K562 (cell line): Measurements from ENCODE around the gene ABI3BP.

Experiments
- KLF1 ChIP-seq: fragments of 450-650 bp; IDR thresholded peaks from 2 replicates; pipeline ENCODE4 v1.6.1; 2016; ENCODE audit warnings: missing genetic modification characterization, missing compliant biosample characterization
- MAZ ChIP-seq, 2 experiments: fragments of 450-650 bp in 1 of 2; sonication (generic) in 1 of 2; formaldehyde crosslinking; IDR thresholded peaks in 1 of 2; conservative IDR thresholded peaks in 1 of 2; 2 replicates each; pipeline versions ENCODE4 v1.4.0 to v1.5.0; 2020; ENCODE audit warnings: mild to moderate bottlenecking in 1 of 2, missing genetic modification reagents in 1 of 2
- NFE2L1 ChIP-seq: fragments of 450-650 bp; IDR thresholded peaks from 2 replicates; pipeline ENCODE4 v1.6.1; 2016; ENCODE audit warnings: missing genetic modification characterization, low read depth, mild to moderate bottlenecking, missing compliant biosample characterization, moderate library complexity, borderline replicate concordance
- POLR2A ChIP-seq: fragments of 450-650 bp; conservative IDR thresholded peaks from 2 replicates; pipeline ENCODE4 v1.6.1; 2016
- TF ChIP-seq, protein P1 (sequence below), 3 experiments: IDR thresholded peaks in 2 of 3; conservative IDR thresholded peaks in 1 of 3; 2 replicates each; pipeline ENCODE4 v1.5.1; 2011 to 2012; ENCODE audit warnings: low read length in 3 of 3, mild to moderate bottlenecking in 3 of 3, control low read depth in 2 of 3, improper control_type of control experiment in 1 of 3, inconsistent platforms in 1 of 3, low read depth in 1 of 3, mixed read lengths in 1 of 3, moderate library complexity in 1 of 3; ENCODE audit not compliant: insufficient read depth in 2 of 3
- TF ChIP-seq, protein P2 (sequence below): fragments of 200-800 bp; sonication (Bioruptor generic); IDR thresholded peaks from 2 replicates; pipeline ENCODE4 v1.6.1; 2016; ENCODE audit warnings: missing genetic modification characterization, missing compliant biosample characterization
- TF ChIP-seq, protein P3 (sequence below): fragments of 250-450 bp; sonication (Bioruptor Pico); IDR thresholded peaks from 2 replicates; pipeline ENCODE4 v1.9.0; 2021; ENCODE audit warnings: mild to moderate bottlenecking, inconsistent platforms

DNA sequence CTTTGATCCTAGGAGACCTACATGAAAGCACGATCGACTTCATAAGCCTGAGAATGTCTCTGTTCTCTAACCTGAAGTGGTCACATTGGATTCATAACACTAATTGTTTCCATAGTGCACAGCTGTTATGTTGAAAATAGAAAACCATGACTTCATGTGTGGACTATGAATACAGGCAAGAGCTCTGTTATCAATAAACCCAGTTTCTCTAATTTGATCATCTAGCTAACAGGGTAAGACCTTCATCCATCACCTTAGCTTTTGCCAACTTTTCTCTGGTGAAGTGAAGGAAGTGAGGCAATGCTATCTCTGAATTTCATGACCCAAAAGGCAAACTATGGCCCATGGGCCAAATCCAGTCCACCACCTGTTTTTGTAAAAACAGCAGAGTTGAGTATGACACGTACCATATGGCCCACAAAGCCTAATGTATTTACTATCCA lies 27.2 kb downstream of the ABI3BP start:
- TF ChIP-seq, protein P1, sequence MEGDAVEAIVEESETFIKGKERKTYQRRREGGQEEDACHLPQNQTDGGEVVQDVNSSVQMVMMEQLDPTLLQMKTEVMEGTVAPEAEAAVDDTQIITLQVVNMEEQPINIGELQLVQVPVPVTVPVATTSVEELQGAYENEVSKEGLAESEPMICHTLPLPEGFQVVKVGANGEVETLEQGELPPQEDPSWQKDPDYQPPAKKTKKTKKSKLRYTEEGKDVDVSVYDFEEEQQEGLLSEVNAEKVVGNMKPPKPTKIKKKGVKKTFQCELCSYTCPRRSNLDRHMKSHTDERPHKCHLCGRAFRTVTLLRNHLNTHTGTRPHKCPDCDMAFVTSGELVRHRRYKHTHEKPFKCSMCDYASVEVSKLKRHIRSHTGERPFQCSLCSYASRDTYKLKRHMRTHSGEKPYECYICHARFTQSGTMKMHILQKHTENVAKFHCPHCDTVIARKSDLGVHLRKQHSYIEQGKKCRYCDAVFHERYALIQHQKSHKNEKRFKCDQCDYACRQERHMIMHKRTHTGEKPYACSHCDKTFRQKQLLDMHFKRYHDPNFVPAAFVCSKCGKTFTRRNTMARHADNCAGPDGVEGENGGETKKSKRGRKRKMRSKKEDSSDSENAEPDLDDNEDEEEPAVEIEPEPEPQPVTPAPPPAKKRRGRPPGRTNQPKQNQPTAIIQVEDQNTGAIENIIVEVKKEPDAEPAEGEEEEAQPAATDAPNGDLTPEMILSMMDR (IDR thresholded peaks at IDR 0.05 in 2 of 3, conservative IDR thresholded peaks at IDR 0.05 in 1 of 3; ENCODE audit: insufficient read depth in 2 of 3, low read depth in 1 of 3, low read length in 3 of 3) = no peak
- TF ChIP-seq, protein P2, sequence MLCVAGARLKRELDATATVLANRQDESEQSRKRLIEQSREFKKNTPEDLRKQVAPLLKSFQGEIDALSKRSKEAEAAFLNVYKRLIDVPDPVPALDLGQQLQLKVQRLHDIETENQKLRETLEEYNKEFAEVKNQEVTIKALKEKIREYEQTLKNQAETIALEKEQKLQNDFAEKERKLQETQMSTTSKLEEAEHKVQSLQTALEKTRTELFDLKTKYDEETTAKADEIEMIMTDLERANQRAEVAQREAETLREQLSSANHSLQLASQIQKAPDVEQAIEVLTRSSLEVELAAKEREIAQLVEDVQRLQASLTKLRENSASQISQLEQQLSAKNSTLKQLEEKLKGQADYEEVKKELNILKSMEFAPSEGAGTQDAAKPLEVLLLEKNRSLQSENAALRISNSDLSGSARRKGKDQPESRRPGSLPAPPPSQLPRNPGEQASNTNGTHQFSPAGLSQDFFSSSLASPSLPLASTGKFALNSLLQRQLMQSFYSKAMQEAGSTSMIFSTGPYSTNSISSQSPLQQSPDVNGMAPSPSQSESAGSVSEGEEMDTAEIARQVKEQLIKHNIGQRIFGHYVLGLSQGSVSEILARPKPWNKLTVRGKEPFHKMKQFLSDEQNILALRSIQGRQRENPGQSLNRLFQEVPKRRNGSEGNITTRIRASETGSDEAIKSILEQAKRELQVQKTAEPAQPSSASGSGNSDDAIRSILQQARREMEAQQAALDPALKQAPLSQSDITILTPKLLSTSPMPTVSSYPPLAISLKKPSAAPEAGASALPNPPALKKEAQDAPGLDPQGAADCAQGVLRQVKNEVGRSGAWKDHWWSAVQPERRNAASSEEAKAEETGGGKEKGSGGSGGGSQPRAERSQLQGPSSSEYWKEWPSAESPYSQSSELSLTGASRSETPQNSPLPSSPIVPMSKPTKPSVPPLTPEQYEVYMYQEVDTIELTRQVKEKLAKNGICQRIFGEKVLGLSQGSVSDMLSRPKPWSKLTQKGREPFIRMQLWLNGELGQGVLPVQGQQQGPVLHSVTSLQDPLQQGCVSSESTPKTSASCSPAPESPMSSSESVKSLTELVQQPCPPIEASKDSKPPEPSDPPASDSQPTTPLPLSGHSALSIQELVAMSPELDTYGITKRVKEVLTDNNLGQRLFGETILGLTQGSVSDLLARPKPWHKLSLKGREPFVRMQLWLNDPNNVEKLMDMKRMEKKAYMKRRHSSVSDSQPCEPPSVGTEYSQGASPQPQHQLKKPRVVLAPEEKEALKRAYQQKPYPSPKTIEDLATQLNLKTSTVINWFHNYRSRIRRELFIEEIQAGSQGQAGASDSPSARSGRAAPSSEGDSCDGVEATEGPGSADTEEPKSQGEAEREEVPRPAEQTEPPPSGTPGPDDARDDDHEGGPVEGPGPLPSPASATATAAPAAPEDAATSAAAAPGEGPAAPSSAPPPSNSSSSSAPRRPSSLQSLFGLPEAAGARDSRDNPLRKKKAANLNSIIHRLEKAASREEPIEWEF (CRISPR knock-in tag) = no peak
- no peak for TF ChIP-seq KLF1
- TF ChIP-seq NFE2L1 (tag) = no peak
- TF ChIP-seq, protein P3, sequence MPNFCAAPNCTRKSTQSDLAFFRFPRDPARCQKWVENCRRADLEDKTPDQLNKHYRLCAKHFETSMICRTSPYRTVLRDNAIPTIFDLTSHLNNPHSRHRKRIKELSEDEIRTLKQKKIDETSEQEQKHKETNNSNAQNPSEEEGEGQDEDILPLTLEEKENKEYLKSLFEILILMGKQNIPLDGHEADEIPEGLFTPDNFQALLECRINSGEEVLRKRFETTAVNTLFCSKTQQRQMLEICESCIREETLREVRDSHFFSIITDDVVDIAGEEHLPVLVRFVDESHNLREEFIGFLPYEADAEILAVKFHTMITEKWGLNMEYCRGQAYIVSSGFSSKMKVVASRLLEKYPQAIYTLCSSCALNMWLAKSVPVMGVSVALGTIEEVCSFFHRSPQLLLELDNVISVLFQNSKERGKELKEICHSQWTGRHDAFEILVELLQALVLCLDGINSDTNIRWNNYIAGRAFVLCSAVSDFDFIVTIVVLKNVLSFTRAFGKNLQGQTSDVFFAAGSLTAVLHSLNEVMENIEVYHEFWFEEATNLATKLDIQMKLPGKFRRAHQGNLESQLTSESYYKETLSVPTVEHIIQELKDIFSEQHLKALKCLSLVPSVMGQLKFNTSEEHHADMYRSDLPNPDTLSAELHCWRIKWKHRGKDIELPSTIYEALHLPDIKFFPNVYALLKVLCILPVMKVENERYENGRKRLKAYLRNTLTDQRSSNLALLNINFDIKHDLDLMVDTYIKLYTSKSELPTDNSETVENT (CRISPR knock-in tag) = no peak
- TF ChIP-seq POLR2A = no peak
- TF ChIP-seq MAZ (CRISPR knock-in tag; conservative IDR thresholded peaks at IDR 0.05 in 1 of 2, IDR thresholded peaks at IDR 0.05 in 1 of 2) = no peak
